Memory B cell (primary cell): ENCODE results near the gene PRR33.

Experiments used
- ATAC-seq: fragments of 150-1000 bp; cut with Tn5 transposase; 2 replicates; pipeline ENCODE4 v1.10.0; 2021; ENCODE audit warnings: low read depth, mild to moderate bottlenecking, moderate library complexity
- DNase-seq, 2 donors: peaks; one replicate each; pipeline ENCODE4 v3.0.0; 2022; ENCODE audit warnings: low spot score in 2 of 2
- H3K27ac Mint-ChIP-seq: one replicate; pipeline ENCODE4 v1.8.0; 2022; ENCODE audit warnings: mild to moderate bottlenecking, moderate library complexity, mixed read lengths
- H3K27me3 Mint-ChIP-seq: one replicate; pipeline ENCODE4 v1.8.0; 2022; ENCODE audit warnings: mixed read lengths
- H3K36me3 Mint-ChIP-seq: one replicate; pipeline ENCODE4 v1.8.0; 2022; ENCODE audit warnings: mild to moderate bottlenecking, mixed read lengths
- H3K4me1 Mint-ChIP-seq: one replicate; pipeline ENCODE4 v1.8.0; 2022; ENCODE audit warnings: mixed read lengths
- H3K4me3 Mint-ChIP-seq: one replicate; pipeline ENCODE4 v1.8.0; 2022; ENCODE audit warnings: mild to moderate bottlenecking, moderate library complexity, mixed read lengths
- H3K9me3 Mint-ChIP-seq: one replicate; pipeline ENCODE4 v1.8.0; 2022; ENCODE audit warnings: mixed read lengths

The PRR33 gene

GRCh38 chr11:1853376-1854131 lies 38.1 kb downstream of the PRR33 start:
- Mint-ChIP-seq H3K27me3 (no peaks in the 10 kb centered on the region), H3K4me3 (peak overlapping the region; percentile 96), H3K36me3 (peaks cover 6% of the 10 kb centered on the region), H3K4me1 (peaks cover 33% of the 10 kb centered on the region), H3K27ac (peak overlapping the region; percentile 93), H3K9me3 (no peaks in the 10 kb centered on the region)
- peak in 1 of 2 donors; percentile 50 for DNase-seq
- ATAC-seq = no peak

- H3K27me3 Mint-ChIP-seq = no peaks in the 10 kb centered on the region
These were observed 38.8 kb downstream of the PRR33 start, which contains the start of gene LSP1 for GRCh38 chr11:1852877-1853276. Gene LSP1 (plus strand): TSS chr11:1853084. CDS start chr11:1853145, 61 bp downstream.

GRCh38 chr11:1852271-1852876 lies 39.3 kb downstream of the PRR33 start:
- Mint-ChIP-seq H3K27me3 (no peaks in the 10 kb centered on the region), H3K36me3 (peaks cover 6% of the 10 kb centered on the region), H3K27ac (peak overlapping the region; percentile 93), H3K4me1 (peaks cover 35% of the 10 kb centered on the region), H3K9me3 (no peaks in the 10 kb centered on the region), H3K4me3 (peak overlapping the region; percentile 96)
- DNase-seq = peak in 1 of 2 donors; percentile 47
- no peak for ATAC-seq

More at GRCh38 chr11:1852877-1853276, 38.8 kb downstream of the PRR33 start, which contains the start of gene LSP1:
- Mint-ChIP-seq H3K4me3 (peak within 1 kb of the TSS; percentile 96), H3K4me1 (peaks cover 30% of the 10 kb centered on the region), H3K36me3 (peaks cover 6% of the 10 kb centered on the region), H3K9me3 (no peaks in the 10 kb centered on the region), H3K27ac (peak within 1 kb of the TSS; percentile 93)
- peak; percentile 80 to 91 for DNase-seq
- ATAC-seq = peak; percentile 72

- Mint-ChIP-seq H3K36me3 (peaks cover 6% of the 10 kb centered on the region), H3K4me1 (peaks cover 41% of the 10 kb centered on the region), H3K27me3 (no peaks in the 10 kb centered on the region), H3K4me3 (peak overlapping the region; percentile 71), H3K9me3 (no peaks in the 10 kb centered on the region), H3K27ac (peak overlapping the region; percentile 98)
- ATAC-seq (no peak), DNase-seq (no peak)
These were observed 40.1 kb downstream of the PRR33 start for GRCh38 chr11:1851468-1852180.

GRCh38 chr11:1848640-1849430 lies 42.9 kb downstream of the PRR33 start:
- H3K4me1 Mint-ChIP-seq = peaks cover 61% of the 10 kb centered on the region
- no peaks in the 10 kb centered on the region for H3K27me3 Mint-ChIP-seq
- H3K4me3 Mint-ChIP-seq = no peak overlapping the region
- H3K9me3 Mint-ChIP-seq = no peaks in the 10 kb centered on the region
- ATAC-seq (no peak), DNase-seq (no peak)
- peaks cover 3% of the 10 kb centered on the region for H3K36me3 Mint-ChIP-seq
- peak overlapping the region; percentile 98 for H3K27ac Mint-ChIP-seq

- Mint-ChIP-seq H3K27me3 (no peaks in the 10 kb centered on the region), H3K9me3 (no peaks in the 10 kb centered on the region), H3K4me1 (peaks cover 68% of the 10 kb centered on the region), H3K36me3 (peaks cover 2% of the 10 kb centered on the region), H3K4me3 (peak overlapping the region; percentile 48), H3K27ac (peak overlapping the region; percentile 98)
- ATAC-seq (no peak), DNase-seq (no peak)
These were observed 43.6 kb downstream of the PRR33 start for GRCh38 chr11:1847926-1848639.

- no peak overlapping the region for H3K4me3 Mint-ChIP-seq
- H3K36me3 Mint-ChIP-seq = no peaks in the 10 kb centered on the region
- peak overlapping the region; percentile 98 for H3K27ac Mint-ChIP-seq
- DNase-seq (no peak), ATAC-seq (no peak)
- H3K9me3 Mint-ChIP-seq = no peaks in the 10 kb centered on the region
- no peaks in the 10 kb centered on the region for H3K27me3 Mint-ChIP-seq
- H3K4me1 Mint-ChIP-seq = peaks cover 67% of the 10 kb centered on the region
These were observed 44.5 kb downstream of the PRR33 start for GRCh38 chr11:1847006-1847735.

GRCh38 chr11:1846453-1846932 lies 45.2 kb downstream of the PRR33 start:
- Mint-ChIP-seq H3K27me3 (no peaks in the 10 kb centered on the region), H3K36me3 (no peaks in the 10 kb centered on the region), H3K27ac (no peak overlapping the region)

GRCh38 chr11:1845561-1846452 lies 45.9 kb downstream of the PRR33 start:
- H3K27me3 Mint-ChIP-seq = no peaks in the 10 kb centered on the region
- DNase-seq (no peak), ATAC-seq (peak; percentile 12)
- H3K36me3 Mint-ChIP-seq = no peaks in the 10 kb centered on the region
- H3K9me3 Mint-ChIP-seq = no peaks in the 10 kb centered on the region
- H3K4me1 Mint-ChIP-seq = peaks cover 64% of the 10 kb centered on the region
- H3K27ac Mint-ChIP-seq = peak overlapping the region; percentile 53
- peak overlapping the region; percentile 63 for H3K4me3 Mint-ChIP-seq

More at GRCh38 chr11:1846453-1846932, 45.2 kb downstream of the PRR33 start:
- Mint-ChIP-seq H3K4me3 (peak overlapping the region; percentile 45), H3K9me3 (no peaks in the 10 kb centered on the region), H3K4me1 (peaks cover 64% of the 10 kb centered on the region)
- DNase-seq (no peak), ATAC-seq (no peak)

- H3K27me3 Mint-ChIP-seq = no peaks in the 10 kb centered on the region
- peaks cover 62% of the 10 kb centered on the region for H3K4me1 Mint-ChIP-seq
- H3K4me3 Mint-ChIP-seq = peak overlapping the region; percentile 63
- H3K36me3 Mint-ChIP-seq = no peaks in the 10 kb centered on the region
- DNase-seq (no peak), ATAC-seq (no peak)
- H3K9me3 Mint-ChIP-seq = no peaks in the 10 kb centered on the region
- H3K27ac Mint-ChIP-seq = peak overlapping the region; percentile 53
These were observed 46.6 kb downstream of the PRR33 start for GRCh38 chr11:1845095-1845429.

GRCh38 chr11:1844221-1845094 lies 47.2 kb downstream of the PRR33 start:
- H3K27me3 Mint-ChIP-seq = no peaks in the 10 kb centered on the region
- no peaks in the 10 kb centered on the region for H3K36me3 Mint-ChIP-seq
- ATAC-seq (peak; percentile 16), DNase-seq (no peak)
- peaks cover 64% of the 10 kb centered on the region for H3K4me1 Mint-ChIP-seq
- H3K27ac Mint-ChIP-seq = peak overlapping the region; percentile 53
- H3K4me3 Mint-ChIP-seq = peak overlapping the region; percentile 63
- H3K9me3 Mint-ChIP-seq = no peaks in the 10 kb centered on the region
